ENCODE measurements around the gene ZNF524. TPM values are rescaled to one million over a fixed set of nuclear protein-coding genes. Genes with fewer than 3 reads are reported as not detected.

The ZNF524 gene
- polyA plus RNA-seq, 5 donors, result 6.0 to 11.8 (median 6.1) TPM

GRCh38 chr19:55638864-55639359 lies 38.8 kb downstream of the ZNF524 start:
- no peak for DNase-seq

- DNase-seq, result peak; percentile 51 to 56
These were observed 40.0 kb downstream of the ZNF524 start for GRCh38 chr19:55640043-55640576.

- DNase-seq, result peak; percentile 60 to 71
These were observed 40.7 kb downstream of the ZNF524 start, which contains the start of gene ZNF580 for GRCh38 chr19:55640577-55641425. ZNF580 (plus strand) TSS chr19:55641002; CDS start chr19:55642509, 1,507 bp downstream.

- no peak for DNase-seq
These were observed 41.5 kb downstream of the ZNF524 start for GRCh38 chr19:55641426-55642152.

- no peak for DNase-seq
These were observed 42.3 kb downstream of the ZNF524 start for GRCh38 chr19:55642153-55643002.

GRCh38 chr19:55643003-55643886 lies 43.2 kb downstream of the ZNF524 start, which contains the start of gene ZNF581:
ZNF581 (plus strand) TSS chr19:55643649; CDS start chr19:55644572, 923 bp downstream.
- peak; percentile 48 to 63 for DNase-seq

- DNase-seq, result no peak
These were observed 43.7 kb downstream of the ZNF524 start for GRCh38 chr19:55643887-55644176.

GRCh38 chr19:55644191-55644833 lies 44.2 kb downstream of the ZNF524 start:
- DNase-seq, result no peak

- DNase-seq, result no peak
These were observed 44.9 kb downstream of the ZNF524 start for GRCh38 chr19:55644842-55645511.

GRCh38 chr19:55645512-55645881 lies 45.4 kb downstream of the ZNF524 start:
- DNase-seq, result no peak

GRCh38 chr19:55646889-55647731 lies 47.0 kb downstream of the ZNF524 start:
- no peak for DNase-seq

GRCh38 chr19:55647732-55648584 lies 47.9 kb downstream of the ZNF524 start, which contains the start of gene CCDC106:
CCDC106 (plus strand) TSS chr19:55648212; CDS start chr19:55649047, 835 bp downstream.
- DNase-seq, result peak; percentile 69 to 86

- no peak for DNase-seq
These were observed 48.6 kb downstream of the ZNF524 start for GRCh38 chr19:55648585-55649267.

GRCh38 chr19:55649268-55650125 lies 49.4 kb downstream of the ZNF524 start:
- no peak for DNase-seq

GRCh38 chr19:55650126-55650557 lies 50.1 kb downstream of the ZNF524 start:
- no peak for DNase-seq
